ENCODE data around the gene CLCA2. TPM values are rescaled to one million over a fixed set of nuclear protein-coding genes. Genes with fewer than 3 reads are reported as not detected.

Gene CLCA2
- total RNA-seq, 1 donor from 2014 or later, result not detected

GRCh38 chr1:86487811-86488141 lies 63.8 kb downstream of the CLCA2 start:
- no peak for DNase-seq (ENCODE audit: low spot score in 2 of 2)
- intact Hi-C loops (cut with DNase I), result loop anchor here (10.0 kb wide), 1 partner anchor 187 kb away; no protein-coding TSS in a partner anchor

GRCh38 chr1:86489242-86489878 lies 65.4 kb downstream of the CLCA2 start:
- no peak overlapping the region for H3K27ac ChIP-seq
- no peaks in the 10 kb centered on the region for H3K4me1 ChIP-seq
- TF ChIP-seq CTCF (IDR thresholded peaks at IDR 0.05), result no peak
- H3K4me3 ChIP-seq, result no peak overlapping the region
- H3K36me3 ChIP-seq, result no peaks in the 10 kb centered on the region
- no peaks in the 10 kb centered on the region for H3K9me3 ChIP-seq
- DNase-seq (ENCODE audit: low spot score in 2 of 2), result no peak
- intact Hi-C loops (cut with DNase I), result loop anchor here (10.0 kb wide), 1 partner anchor 185 kb away; no protein-coding TSS in a partner anchor
- no peaks in the 10 kb centered on the region for H3K27me3 ChIP-seq

More at GRCh38 chr1:86487811-86488141, 63.8 kb downstream of the CLCA2 start:
- Histone ChIP-seq H3K9me3 (no peaks in the 10 kb centered on the region), H3K4me3 (no peak overlapping the region), H3K27me3 (no peaks in the 10 kb centered on the region), H3K27ac (no peak overlapping the region), H3K4me1 (no peaks in the 10 kb centered on the region), H3K36me3 (no peaks in the 10 kb centered on the region)
- TF ChIP-seq CTCF (IDR thresholded peaks at IDR 0.05), result no peak

GRCh38 chr1:86491171-86491950 lies 67.4 kb downstream of the CLCA2 start:
- TF ChIP-seq CTCF (IDR thresholded peaks at IDR 0.05), result no peak
- intact Hi-C loops (cut with DNase I), result no loop called here
- DNase-seq (ENCODE audit: low spot score in 2 of 2), result no peak
- no peaks in the 10 kb centered on the region for H3K4me1 ChIP-seq
- H3K36me3 ChIP-seq, result no peaks in the 10 kb centered on the region
- no peaks in the 10 kb centered on the region for H3K9me3 ChIP-seq
- H3K4me3 ChIP-seq, result no peak overlapping the region
- H3K27ac ChIP-seq, result no peak overlapping the region
- no peaks in the 10 kb centered on the region for H3K27me3 ChIP-seq

GRCh38 chr1:86498281-86498680 lies 74.3 kb downstream of the CLCA2 start:
- TF ChIP-seq CTCF (IDR thresholded peaks at IDR 0.05), result no peak
- DNase-seq (ENCODE audit: low spot score in 2 of 2), result no peak
- Histone ChIP-seq H3K36me3 (no peaks in the 10 kb centered on the region), H3K27me3 (no peaks in the 10 kb centered on the region), H3K9me3 (no peaks in the 10 kb centered on the region), H3K27ac (no peak overlapping the region), H3K4me3 (no peak overlapping the region), H3K4me1 (no peaks in the 10 kb centered on the region)
- intact Hi-C loops (cut with DNase I), result no loop called here

- Histone ChIP-seq H3K27me3 (no peaks in the 10 kb centered on the region), H3K9me3 (no peaks in the 10 kb centered on the region), H3K36me3 (no peaks in the 10 kb centered on the region), H3K4me1 (no peaks in the 10 kb centered on the region), H3K4me3 (no peak overlapping the region), H3K27ac (no peak overlapping the region)
- peak; percentile 47 to 72 (median 59) for TF ChIP-seq CTCF (IDR thresholded peaks at IDR 0.05)
- DNase-seq (ENCODE audit: low spot score in 2 of 2), result no peak
- intact Hi-C loops (cut with DNase I), result no loop called here
These were observed 76.1 kb downstream of the CLCA2 start for GRCh38 chr1:86499987-86500593.
